GM18505 (cell line): ENCODE results near the gene DNAJB7.

Experiments
- ATAC-seq: cut with Tn5 transposase; IDR thresholded peaks from one replicate; pipeline ENCODE4 v1.9.1; 2021; ENCODE audit not compliant: unreplicated experiment
- POLR2A ChIP-seq: IDR thresholded peaks from 4 replicates; pipeline ENCODE4 v1.6.1; 2011; ENCODE audit warnings: borderline replicate concordance; ENCODE audit not compliant: insufficient read depth, insufficient read length; ENCODE audit errors: extremely low read depth

Gene DNAJB7

GRCh38 chr22:40823426-40823825, 38.5 kb downstream of the DNAJB7 start:
- no peak for ATAC-seq
- no peak for TF ChIP-seq POLR2A

- ATAC-seq = no peak
- TF ChIP-seq POLR2A = no peak
Observed at GRCh38 chr22:40819599-40820140, 42.2 kb downstream of the DNAJB7 start.

GRCh38 chr22:40818747-40819598, 42.9 kb downstream of the DNAJB7 start, which contains the start of gene SLC25A17:
SLC25A17 (minus strand) TSS chr22:40819346; CDS start chr22:40819248, 98 bp downstream.
- peak; percentile 70 for ATAC-seq

GRCh38 chr22:40818192-40818746, 43.6 kb downstream of the DNAJB7 start:
- no peak for ATAC-seq
- TF ChIP-seq POLR2A = peak; percentile 10

More at GRCh38 chr22:40818747-40819598, 42.9 kb downstream of the DNAJB7 start, which contains the start of gene SLC25A17:
- peak; percentile 63 for TF ChIP-seq POLR2A

GRCh38 chr22:40817737-40818136, 44.2 kb downstream of the DNAJB7 start:
- TF ChIP-seq POLR2A = no peak
- ATAC-seq = no peak

GRCh38 chr22:40813912-40814315, 48.0 kb downstream of the DNAJB7 start:
- no peak for ATAC-seq

More at GRCh38 chr22:40813912-40814315, 48.0 kb downstream of the DNAJB7 start:
- TF ChIP-seq POLR2A = no peak
